ENCODE measurements around the gene APOBEC3B.
"Not testable (repeated sequence)": the region's sequence is repeated elsewhere in the genome, so short reads cannot be mapped to it uniquely, and the experiment has no call there.

APOBEC3B gene

GRCh38 chr22:38974170-38974825, 7.8 kb upstream of the APOBEC3B start:
- no peak for DNase-seq
- Histone ChIP-seq H4K20me1 (ENCODE audit: insufficient read depth, low read length) (no peaks in the 10 kb centered on the region; the same call in 1 of the 2 replicates), H3K79me2 (ENCODE audit: insufficient read depth, low read length) (no peaks in the 10 kb centered on the region), H2AFZ (ENCODE audit: low read depth, low read length) (no peak overlapping the region), H3K27ac (ENCODE audit: low read length) (no peak overlapping the region), H3K9me3 (ENCODE audit: insufficient read depth, low read length, severe bottlenecking) (no peaks in the 10 kb centered on the region), H3K4me3 (ENCODE audit: low read depth in 1 of 2, low read length in 2 of 2) (no peak overlapping the region), H3K36me3 (ENCODE audit: insufficient read depth, low read length) (no peaks in the 10 kb centered on the region), H3K4me2 (ENCODE audit: insufficient read depth, low read length) (no peak overlapping the region), H3K27me3 (ENCODE audit: insufficient read depth, low read length, poor library complexity) (no peaks in the 10 kb centered on the region), H3K9ac (ENCODE audit: low read depth, low read length) (no peak overlapping the region), H3K4me1 (ENCODE audit: insufficient read depth, low read length) (no peaks in the 10 kb centered on the region)
- no peak for ATAC-seq (ENCODE audit: insufficient read depth, low read depth)
- TF ChIP-seq EZH2 (IDR thresholded peaks at IDR 0.05; ENCODE audit: borderline replicate concordance, low read depth, low read length, severe bottlenecking) (no peak), CTCF (IDR thresholded peaks at IDR 0.05; ENCODE audit: borderline replicate concordance, extremely low read depth, low read length, poor library complexity, severe bottlenecking) (no peak)

GRCh38 chr22:38974826-38975175, 7.3 kb upstream of the APOBEC3B start:
- H3K79me2 ChIP-seq (ENCODE audit: insufficient read depth, low read length), result no peaks in the 10 kb centered on the region
- TF ChIP-seq EZH2 (IDR thresholded peaks at IDR 0.05; ENCODE audit: borderline replicate concordance, low read depth, low read length, severe bottlenecking), result no peak
- TF ChIP-seq CTCF (IDR thresholded peaks at IDR 0.05; ENCODE audit: borderline replicate concordance, extremely low read depth, low read length, poor library complexity, severe bottlenecking), result no peak
- no peak overlapping the region for H3K27ac ChIP-seq (ENCODE audit: low read length)
- H4K20me1 ChIP-seq (ENCODE audit: insufficient read depth, low read length), result no peaks in the 10 kb centered on the region; the same call in 1 of the 2 replicates
- H3K4me3 ChIP-seq (ENCODE audit: low read depth in 1 of 2, low read length in 2 of 2), result no peak overlapping the region
- ATAC-seq (ENCODE audit: insufficient read depth, low read depth) (no peak), DNase-seq (no peak)
- no peaks in the 10 kb centered on the region for H3K36me3 ChIP-seq (ENCODE audit: insufficient read depth, low read length)
- H3K9ac ChIP-seq (ENCODE audit: low read depth, low read length), result no peak overlapping the region
- H3K4me2 ChIP-seq (ENCODE audit: insufficient read depth, low read length), result no peak overlapping the region
- no peaks in the 10 kb centered on the region for H3K4me1 ChIP-seq (ENCODE audit: insufficient read depth, low read length)
- no peaks in the 10 kb centered on the region for H3K27me3 ChIP-seq (ENCODE audit: insufficient read depth, low read length, poor library complexity)
- no peak overlapping the region for H2AFZ ChIP-seq (ENCODE audit: low read depth, low read length)
- H3K9me3 ChIP-seq (ENCODE audit: insufficient read depth, low read length, severe bottlenecking), result no peaks in the 10 kb centered on the region

- not testable (repeated sequence) for H3K27ac ChIP-seq (ENCODE audit: low read length); H3K36me3 ChIP-seq (ENCODE audit: insufficient read depth, low read length); H3K4me2 ChIP-seq (ENCODE audit: insufficient read depth, low read length); H3K27me3 ChIP-seq (ENCODE audit: insufficient read depth, low read length, poor library complexity); H3K4me3 ChIP-seq (ENCODE audit: low read depth in 1 of 2, low read length in 2 of 2); H3K9me3 ChIP-seq (ENCODE audit: insufficient read depth, low read length, severe bottlenecking); H3K9ac ChIP-seq (ENCODE audit: low read depth, low read length); H3K4me1 ChIP-seq (ENCODE audit: insufficient read depth, low read length); DNase-seq; H3K79me2 ChIP-seq (ENCODE audit: insufficient read depth, low read length); H4K20me1 ChIP-seq (ENCODE audit: insufficient read depth, low read length); ATAC-seq (ENCODE audit: insufficient read depth, low read depth); H2AFZ ChIP-seq (ENCODE audit: low read depth, low read length)
Measured at GRCh38 chr22:38977289-38977688, 4.9 kb upstream of the APOBEC3B start.

GRCh38 chr22:38980587-38980986, 1.6 kb upstream of the APOBEC3B start:
- not testable (repeated sequence) for H4K20me1 ChIP-seq (ENCODE audit: insufficient read depth, low read length); ATAC-seq (ENCODE audit: insufficient read depth, low read depth); H3K27ac ChIP-seq (ENCODE audit: low read length); H3K4me2 ChIP-seq (ENCODE audit: insufficient read depth, low read length); H3K4me1 ChIP-seq (ENCODE audit: insufficient read depth, low read length); H3K27me3 ChIP-seq (ENCODE audit: insufficient read depth, low read length, poor library complexity); H3K9ac ChIP-seq (ENCODE audit: low read depth, low read length); H3K36me3 ChIP-seq (ENCODE audit: insufficient read depth, low read length); H3K9me3 ChIP-seq (ENCODE audit: insufficient read depth, low read length, severe bottlenecking); H2AFZ ChIP-seq (ENCODE audit: low read depth, low read length); H3K79me2 ChIP-seq (ENCODE audit: insufficient read depth, low read length); DNase-seq; H3K4me3 ChIP-seq (ENCODE audit: low read depth in 1 of 2, low read length in 2 of 2)

Data from DND-41 (cell line).